HPDE6-E6E7 (cell line): ENCODE data around the gene DHRSX.
"Not testable (repeated sequence)": the region's sequence is repeated elsewhere in the genome, so short reads cannot be mapped to it uniquely, and the experiment has no call there.

ENCODE experiments used
- DNase-seq: peaks from one replicate; pipeline ENCODE4 v3.0.0; 2011; ENCODE audit warnings: missing footprints; ENCODE audit errors: extremely low spot score

DHRSX gene

DNA sequence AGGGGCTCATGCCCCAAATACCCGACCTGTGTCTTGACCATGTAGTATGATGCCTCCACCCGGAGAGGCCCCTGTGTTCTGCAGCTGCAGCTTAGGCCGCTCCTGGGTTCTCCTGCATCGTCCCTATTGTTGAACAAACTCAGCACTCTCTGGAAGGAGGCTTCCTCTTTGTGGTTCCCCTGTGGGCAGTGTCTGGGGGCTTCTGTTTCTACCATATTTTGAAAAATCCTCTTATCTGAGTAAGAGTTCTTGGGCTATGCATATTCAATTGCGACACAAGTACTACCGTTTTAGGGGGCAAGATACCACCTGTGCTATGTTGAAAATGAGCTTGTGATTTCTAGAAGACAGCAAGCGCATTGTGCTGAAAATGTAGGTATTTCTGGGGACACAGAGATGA lies 276.6 kb downstream of the DHRSX start:
- no peak for DNase-seq

DNA sequence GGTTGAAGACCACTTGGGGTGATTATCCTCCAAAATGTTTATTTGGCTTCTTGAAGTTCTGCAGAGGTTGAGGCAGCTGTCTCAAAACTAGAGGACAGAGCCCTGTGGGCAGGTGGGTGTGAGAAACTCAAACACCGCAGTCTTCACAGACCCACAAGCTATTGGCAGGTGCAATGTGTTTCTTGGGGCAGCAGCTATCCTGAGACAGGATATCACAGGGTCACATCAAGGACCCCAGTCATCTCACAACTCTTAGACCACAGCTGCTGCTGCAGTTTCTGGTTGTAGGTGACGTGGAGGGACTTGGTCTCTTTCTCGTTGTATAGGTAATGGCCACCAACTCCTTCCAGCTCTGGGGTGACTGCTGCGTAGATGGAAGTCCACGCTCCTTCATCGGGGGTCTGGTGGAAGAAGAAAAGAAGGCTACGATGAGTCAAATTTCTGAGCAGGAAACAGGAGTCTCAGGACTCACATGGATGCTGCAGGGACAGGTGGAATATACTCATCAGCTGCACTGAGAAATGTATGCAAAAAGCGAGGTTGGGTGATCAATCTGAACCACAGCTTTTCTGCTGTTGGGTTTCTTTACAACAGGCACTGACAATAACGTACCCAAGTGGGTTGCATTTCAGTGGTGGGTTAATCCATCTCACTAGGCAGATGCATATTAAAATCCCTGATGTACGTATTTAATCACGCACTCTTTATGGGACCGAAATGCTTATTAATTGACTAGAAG lies 279.8 kb downstream of the DHRSX start:
- no peak for DNase-seq

DNA sequence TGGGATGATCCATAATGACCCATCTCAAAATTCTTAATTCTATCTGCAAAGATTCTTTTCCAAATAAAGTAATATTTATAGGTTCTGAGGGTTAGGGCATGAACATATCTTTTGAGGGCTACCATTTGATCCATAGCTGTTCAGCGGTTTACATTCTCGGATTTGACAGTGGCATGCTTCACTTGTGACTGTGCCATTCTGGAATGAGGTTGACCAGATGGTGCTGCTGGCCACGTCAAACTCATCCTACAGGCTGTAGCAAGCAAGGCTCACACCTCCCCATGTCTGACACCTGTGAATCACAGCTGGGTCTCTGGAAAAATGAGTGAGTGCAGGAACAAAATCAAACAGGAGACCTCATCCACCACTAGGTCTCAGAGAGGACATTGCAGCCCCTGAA lies 280.5 kb downstream of the DHRSX start:
- no peak for DNase-seq

DNA sequence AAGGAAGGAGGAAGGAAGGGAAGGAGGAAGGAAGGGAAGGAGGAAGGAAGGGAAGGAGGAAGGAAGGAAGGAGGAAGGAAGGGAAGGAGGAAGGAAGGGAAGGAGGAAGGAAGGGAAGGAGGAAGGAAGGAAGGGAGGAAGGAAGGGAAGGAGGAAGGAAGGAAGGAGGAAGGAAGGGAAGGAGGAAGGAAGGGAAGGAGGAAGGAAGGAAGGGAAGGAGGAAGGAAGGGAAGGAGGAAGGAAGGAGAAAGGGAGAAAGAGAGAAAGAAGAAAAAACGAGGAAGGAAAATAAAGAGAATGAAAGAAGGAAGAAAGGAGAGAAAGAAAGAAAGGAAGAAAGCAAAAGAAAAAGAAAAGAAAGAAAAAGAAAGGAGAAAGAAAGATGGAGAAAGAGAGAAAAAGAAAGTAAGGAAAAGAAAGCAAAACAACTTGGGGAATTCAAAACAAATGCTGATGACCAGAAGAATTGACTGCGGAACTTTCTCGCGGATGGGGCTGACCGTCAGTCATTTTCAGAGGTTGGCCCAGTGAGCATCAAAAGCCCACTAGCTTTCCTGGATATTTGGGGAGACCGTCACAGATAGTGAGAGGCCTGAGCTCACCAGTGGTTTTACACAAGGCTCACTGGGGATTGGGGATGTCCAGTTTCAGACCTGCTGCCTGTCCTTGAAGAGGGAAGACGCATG lies 286.5 kb downstream of the DHRSX start:
- not testable (repeated sequence) for DNase-seq

DNA sequence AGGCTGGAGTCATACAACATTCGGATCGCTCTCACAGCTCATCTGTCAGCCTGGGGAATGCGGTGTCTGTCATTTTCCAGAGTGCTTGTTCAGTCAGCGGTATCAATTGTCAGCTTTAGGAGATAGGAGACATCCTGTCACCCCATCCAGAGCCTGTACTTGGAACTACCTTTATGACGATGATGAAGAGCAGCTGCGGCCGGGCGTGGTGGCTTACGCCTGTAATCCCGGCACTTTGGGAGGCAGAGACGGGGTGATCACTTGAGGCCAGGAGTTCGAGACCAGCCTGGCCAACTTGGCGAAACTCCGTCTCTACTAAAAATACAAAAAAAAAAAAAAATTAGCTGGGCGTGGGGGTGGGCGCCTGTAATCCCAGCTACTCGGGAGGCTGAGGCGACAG lies 289.1 kb downstream of the DHRSX start:
- not testable (repeated sequence) for DNase-seq

DNA sequence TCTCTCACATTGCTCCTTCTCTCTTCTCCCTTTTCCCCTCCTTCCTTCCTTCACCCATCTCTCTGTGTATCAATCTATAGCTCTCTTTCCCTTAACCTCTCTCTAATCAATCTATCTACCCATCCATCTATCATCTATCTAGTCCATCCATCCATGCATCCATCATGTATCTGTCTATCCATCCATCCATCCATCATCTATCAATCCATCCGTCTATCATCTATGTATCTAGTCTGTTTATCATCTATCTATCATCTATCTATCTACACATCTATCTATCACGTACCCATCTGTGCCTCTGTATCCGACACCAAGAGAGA lies 307.5 kb downstream of the DHRSX start:
- DNase-seq: no peak

DNA sequence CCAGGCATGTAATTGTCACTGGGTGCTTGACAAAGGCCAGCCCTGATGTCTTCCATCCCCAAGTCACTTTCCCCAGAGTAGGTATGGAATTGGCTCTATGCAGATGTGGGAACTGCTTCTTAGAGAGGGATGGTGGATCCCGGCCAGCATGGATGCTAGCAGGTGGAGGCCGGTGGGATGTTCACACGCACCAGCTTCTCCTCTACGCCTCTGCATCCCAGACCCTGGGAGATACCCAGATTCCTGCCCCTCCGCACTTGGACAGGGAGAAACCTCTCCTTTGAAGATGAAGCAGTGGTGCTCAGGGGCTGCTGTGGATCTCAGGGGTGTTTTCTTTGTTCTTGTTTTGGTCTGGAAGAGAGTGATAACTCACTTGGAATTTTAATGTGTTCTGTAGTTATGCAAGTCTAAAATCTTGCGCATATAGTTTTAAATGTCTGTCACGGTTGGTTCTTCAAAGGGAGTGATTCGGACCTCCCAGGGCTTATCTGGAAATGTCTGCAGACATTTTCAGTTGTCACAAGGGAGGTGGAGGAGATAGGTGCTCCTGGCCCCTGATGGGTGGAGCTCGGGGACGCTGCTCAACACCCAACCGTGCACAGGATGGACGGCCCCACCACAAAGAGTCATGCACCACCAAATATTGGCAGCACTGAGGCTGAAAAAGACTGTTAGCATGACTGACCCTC lies 308.0 kb downstream of the DHRSX start:
- no peak for DNase-seq

DNA sequence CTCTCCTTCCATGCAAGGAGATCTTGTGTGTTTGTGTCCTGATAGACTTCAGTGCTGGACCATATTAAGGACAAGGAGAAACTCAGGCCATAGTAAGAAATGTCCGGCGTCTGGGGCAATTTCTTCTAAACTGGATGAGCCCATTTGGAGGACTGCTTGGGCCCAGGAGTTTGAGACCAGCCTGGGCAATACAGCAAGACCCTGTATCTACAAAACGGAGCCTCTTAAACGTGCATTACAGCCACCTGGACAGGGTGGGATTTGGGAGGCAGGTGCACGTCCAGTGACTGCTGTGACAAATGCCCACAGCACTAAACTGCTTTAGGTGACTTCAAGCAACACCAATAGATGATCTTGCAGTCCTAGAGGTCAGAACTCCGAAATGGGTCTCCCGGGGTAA lies 311.9 kb downstream of the DHRSX start:
- no peak for DNase-seq

DNA sequence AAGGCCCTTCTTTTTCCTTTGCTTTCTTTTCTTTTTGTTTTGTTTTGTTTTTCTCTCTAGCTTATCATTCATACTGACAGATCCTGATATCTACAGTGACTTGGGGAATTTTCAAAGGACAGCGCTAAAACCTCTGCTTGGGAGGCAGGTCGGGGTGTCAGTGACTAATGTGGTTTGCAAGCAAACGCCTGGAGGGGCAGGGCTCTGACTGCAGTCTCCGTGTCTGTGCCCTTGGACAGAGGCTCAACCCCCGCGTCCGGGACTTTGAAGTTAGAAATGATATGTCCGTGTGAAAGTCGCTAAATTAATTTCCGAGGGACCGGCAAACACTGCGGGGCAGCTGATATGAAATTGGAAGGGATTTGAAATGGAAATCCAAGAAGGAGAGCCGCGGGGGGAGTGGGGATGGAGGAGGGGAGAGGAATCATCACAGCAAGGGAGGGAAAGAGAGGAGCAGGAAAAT lies 312.4 kb downstream of the DHRSX start:
- no peak for DNase-seq

DNA sequence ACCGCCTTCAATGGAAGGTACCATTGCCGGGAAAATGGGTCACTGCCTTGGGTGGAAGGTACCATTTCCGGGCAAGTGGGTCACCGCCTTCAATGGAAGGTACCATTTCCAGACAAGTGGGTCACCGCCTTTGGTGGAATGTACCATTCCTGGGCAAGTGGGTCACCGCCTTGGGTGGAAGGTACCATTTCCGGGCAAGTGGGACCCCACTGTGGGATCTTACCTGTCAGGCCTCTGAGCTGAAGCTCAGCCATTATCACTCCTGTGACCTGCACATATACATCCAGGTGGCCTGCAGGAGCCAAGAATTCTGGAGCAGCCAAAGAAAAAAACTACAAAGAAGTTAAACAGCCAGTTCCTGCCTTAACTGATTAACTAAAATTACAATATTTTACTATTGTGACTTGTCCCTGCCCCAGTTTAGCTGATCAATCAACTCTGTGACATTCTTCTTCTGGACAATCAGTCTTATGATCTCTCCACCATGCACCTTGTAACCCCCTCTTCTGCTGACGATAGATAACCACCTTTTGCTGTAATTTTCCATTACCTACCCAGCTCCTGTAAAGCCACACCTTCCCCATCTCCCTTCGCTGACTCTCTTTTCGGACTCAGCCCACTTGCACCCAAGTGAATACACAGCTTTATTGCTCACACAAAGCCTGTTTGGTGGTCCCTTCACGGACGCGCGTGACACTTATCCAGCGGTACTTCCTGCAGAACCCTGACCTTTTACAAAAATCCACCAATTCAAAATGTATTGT lies 313.2 kb downstream of the DHRSX start:
- no peak for DNase-seq

DNA sequence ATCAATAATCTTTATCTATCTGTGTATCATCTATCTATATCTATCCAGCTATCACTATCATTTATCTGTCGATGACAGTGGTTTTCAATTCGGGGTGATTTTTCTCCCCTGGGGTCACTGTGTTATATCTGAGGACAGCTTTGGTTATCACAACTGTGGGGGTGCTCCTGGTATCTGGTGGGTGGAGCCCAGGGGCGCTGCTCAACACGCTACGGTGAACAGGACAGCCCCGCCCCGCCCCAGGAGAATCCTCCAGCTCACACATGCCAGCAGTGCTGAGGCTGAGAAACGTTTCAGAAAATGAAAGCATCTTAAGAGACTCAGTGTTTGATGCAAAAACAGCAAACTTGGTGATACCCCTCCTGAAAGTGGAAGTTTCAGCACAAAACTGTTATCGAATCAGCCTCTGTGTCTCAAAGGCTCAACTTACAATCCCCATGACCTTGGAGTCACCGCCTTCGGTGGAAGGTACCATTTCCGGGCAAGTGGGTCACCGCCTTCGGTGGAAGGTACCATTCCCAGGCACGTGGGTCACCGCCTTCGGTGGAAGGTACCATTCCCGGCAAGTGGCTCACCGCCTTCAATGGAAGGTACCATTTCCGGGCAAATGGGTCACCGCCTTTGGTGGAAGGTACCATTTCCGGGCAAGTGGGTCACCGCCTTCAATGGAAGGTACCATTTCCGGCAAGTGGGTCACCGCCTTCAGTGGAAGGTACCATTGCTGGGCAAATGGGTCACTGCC lies 315.3 kb downstream of the DHRSX start:
- DNase-seq: no peak

DNA sequence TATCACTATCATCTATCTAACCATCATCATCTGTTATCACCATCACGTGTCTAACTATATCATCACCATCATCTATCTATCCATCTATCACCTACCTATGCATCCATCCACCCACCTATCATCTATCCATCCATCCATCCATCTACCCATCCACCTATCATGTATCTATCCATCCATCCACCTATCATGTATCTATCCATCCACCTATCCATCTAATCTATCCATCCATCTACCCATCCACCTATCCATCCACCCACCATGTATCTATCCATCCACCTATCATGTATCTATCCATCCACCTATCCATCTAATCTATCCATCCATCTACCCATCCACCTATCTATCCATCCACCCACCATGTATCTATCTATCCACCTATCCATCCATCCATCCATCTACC lies 316.7 kb downstream of the DHRSX start:
- DNase-seq: no peak

DNA sequence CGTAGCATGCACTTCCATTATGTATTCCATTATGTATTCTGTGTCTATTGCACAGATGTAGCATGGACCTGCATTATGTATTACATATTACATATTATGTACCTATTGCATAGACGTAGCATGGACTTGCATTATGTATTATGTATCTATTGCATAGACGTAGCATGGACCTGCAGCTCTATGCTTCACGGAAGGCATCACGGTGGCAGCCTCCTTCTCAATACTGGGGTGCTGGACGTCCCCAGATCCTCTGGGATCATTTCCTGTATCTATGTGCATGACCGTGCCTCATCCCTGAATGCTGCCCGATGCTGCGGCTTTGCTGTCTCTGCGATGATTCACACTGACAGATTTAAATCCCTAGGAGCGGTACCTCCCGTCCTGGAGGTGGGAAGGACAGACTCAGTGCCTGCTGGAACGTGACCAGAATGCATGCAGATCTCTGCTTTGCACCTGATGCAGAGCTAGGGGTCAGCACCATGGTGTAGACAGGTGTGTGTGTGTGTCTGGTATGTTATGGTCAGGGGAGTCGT lies 317.5 kb downstream of the DHRSX start:
- DNase-seq: no peak

DNA sequence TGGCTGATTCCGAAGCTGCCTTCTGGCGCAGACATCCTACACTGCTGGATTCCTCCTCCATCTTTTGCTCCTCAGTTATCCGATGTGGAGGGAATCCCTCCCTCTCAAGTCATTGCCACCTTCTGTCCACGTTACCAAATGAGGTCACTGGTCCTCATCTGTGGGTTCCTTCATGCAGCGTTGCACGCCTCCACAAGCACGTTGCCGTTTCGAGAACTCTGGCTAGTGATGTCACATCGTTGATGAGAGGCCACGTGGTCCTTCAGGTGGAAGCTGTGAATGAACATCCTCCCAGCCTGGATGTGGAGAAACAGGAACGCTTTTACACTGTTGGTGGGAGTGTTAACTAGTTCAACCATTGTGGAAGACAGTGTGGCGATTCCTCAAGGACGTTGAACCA lies 323.2 kb downstream of the DHRSX start:
- DNase-seq: no peak

DNA sequence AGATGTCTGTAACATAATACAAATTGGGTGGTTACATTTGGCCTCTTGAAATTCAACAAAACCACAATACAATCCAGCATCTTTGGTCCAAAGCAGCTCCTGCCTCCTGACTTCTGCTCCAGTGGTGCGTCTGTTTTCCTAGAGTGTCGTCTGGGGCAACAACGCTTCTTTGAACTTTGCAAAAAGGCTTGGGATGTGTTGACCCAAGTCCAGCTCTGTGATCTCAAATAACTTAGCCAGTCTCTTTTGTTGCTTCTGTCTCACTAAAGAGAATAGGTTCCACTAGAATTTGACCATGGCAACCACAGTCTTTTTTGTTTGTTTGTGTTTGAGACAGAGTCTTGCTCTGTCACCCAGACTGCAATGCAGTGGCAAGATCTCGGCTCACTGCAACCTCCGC lies 324.0 kb downstream of the DHRSX start:
- DNase-seq: no peak

DNA sequence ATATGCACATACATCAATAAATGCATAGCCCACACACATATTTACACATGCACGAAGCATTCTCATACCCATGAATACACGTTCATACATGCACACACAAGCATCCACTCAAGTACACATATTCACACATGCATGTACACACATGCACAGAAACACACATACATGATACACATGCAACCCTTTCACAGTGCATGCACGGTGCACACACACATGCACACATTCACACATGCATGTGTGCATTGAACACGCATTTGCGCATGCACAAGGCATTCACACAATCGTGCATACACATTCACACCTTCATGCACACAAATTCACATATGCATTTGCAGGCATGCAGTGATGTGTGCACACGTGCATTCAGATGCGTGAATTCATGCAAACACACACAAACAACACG lies 324.5 kb downstream of the DHRSX start:
- DNase-seq: no peak

DNA sequence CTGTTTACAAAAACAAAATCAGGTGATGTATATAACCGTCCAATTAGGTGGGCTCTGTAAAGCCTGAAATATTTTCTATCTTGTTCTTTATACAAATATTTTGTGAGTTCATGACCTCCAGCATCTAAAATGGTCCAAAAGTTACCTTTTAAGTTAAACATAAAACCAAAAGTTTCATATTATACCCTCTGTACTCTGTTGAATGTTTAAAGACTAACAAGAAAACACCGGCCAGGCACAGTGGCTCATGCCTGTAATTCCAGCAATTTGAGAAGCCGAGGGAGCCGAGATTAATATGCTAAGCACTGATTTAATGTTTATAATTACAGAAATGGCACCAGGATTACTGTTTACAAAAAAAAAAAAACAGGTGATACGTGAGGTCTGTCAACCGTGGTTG lies 328.4 kb downstream of the DHRSX start:
- no peak for DNase-seq
